H1 (cell line): ENCODE measurements around the gene CKLF. TPM values are rescaled to one million over a fixed set of nuclear protein-coding genes. Genes with fewer than 3 reads are reported as not detected.

Source experiments
- CBX8 ChIP-seq: fragments of 300-800, 300-1000 bp; sonication (generic); IDR thresholded peaks from 2 replicates; pipeline ENCODE4 v1.7.1; 2016; ENCODE audit warnings: low read depth, low read length, borderline replicate concordance
- EGR1 ChIP-seq: IDR thresholded peaks from 2 replicates; pipeline ENCODE4 v1.6.1; 2011; ENCODE audit warnings: low read depth, low read length, borderline replicate concordance
- JUND ChIP-seq: IDR thresholded peaks from 2 replicates; pipeline ENCODE4 v1.6.1; 2011; ENCODE audit warnings: mild to moderate bottlenecking, improper control_type of control experiment, low read length
- POLR2A ChIP-seq, 2 experiments: IDR thresholded peaks; 1 replicate in 1 of 2; 2 replicates in 1 of 2; pipeline ENCODE4 v1.6.1; 2011; ENCODE audit warnings: low read depth in 2 of 2, low read length in 2 of 2, mild to moderate bottlenecking in 2 of 2; ENCODE audit errors: control extremely low read depth in 1 of 2
- polyA plus RNA-seq, 7 experiments: library from polyadenylated mRNA; depleted of rRNA in 3 of 7; stranded (reverse) in 5 of 7; unstranded in 2 of 7; fragments of >200 nt in 5 of 7; fragments of 200-250 nt in 2 of 7; gene quantifications; 1 replicate in 5 of 7; 2 replicates in 1 of 7; 4 replicates in 1 of 7; pipeline versions ENCODE4 v1.2.1 to v1.2.3, GENCODE V29; 2011 to 2013; ENCODE audit warnings: missing spikeins in 2 of 7, mixed read lengths in 2 of 7
- total RNA-seq: library from RNA; stranded (reverse); fragmentation: NEBNext Ultra II Directional; extraction: Animal tissue kit (Norgen Biotek cat#: 25700); gene quantifications from 2 replicates; pipeline ENCODE4 v1.2.1, GENCODE V29; 2021
- TF ChIP-seq, protein P1 (sequence below): IDR thresholded peaks from 2 replicates; pipeline ENCODE4 v1.6.1; 2012; ENCODE audit warnings: low read length, inconsistent platforms

The CKLF gene
- total and polyA plus RNA-seq, 2 of the 8 experiments (the other 6 are each of a cell fraction or from before 2014, with no cell fraction given) = 21.1 to 63.5 TPM

- TF ChIP-seq, protein P1, sequence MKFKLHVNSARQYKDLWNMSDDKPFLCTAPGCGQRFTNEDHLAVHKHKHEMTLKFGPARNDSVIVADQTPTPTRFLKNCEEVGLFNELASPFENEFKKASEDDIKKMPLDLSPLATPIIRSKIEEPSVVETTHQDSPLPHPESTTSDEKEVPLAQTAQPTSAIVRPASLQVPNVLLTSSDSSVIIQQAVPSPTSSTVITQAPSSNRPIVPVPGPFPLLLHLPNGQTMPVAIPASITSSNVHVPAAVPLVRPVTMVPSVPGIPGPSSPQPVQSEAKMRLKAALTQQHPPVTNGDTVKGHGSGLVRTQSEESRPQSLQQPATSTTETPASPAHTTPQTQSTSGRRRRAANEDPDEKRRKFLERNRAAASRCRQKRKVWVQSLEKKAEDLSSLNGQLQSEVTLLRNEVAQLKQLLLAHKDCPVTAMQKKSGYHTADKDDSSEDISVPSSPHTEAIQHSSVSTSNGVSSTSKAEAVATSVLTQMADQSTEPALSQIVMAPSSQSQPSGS = no peak
- no peak for TF ChIP-seq POLR2A (IDR thresholded peaks at IDR 0.05; ENCODE audit: control extremely low read depth in 1 of 2, low read depth in 2 of 2, low read length in 2 of 2)
- TF ChIP-seq JUND = no peak
- no peak for TF ChIP-seq EGR1
- TF ChIP-seq CBX8 = no peak
These were observed 22.2 kb downstream of the CKLF start (continued) for GRCh38 chr16:66574531-66574930.
